HG03520 (cell line): ENCODE results near the gene RHOA.

Source experiments
- ATAC-seq: cut with Tn5 transposase; IDR thresholded peaks from one replicate; pipeline ENCODE4 v1.9.1; 2021; ENCODE audit warnings: mild to moderate bottlenecking, moderate library complexity; ENCODE audit not compliant: unreplicated experiment

RHOA gene

GRCh38 chr3:49411968-49412631 lies at the start of gene RHOA, which contains the start of gene TCTA:
Gene RHOA, minus strand, starts transcription at chr3:49411976. Its CDS starts 36,387 bp downstream, at chr3:49375589.
Gene TCTA, plus strand, starts transcription at chr3:49412423. Its CDS starts 4 bp downstream, at chr3:49412427.
- ATAC-seq, result peak; percentile 64

GRCh38 chr3:49460956-49461355 lies 49.2 kb upstream of the RHOA start:
- no peak for ATAC-seq

- ATAC-seq, result no peak
Observed at GRCh38 chr3:49460188-49460890, 48.6 kb upstream of the RHOA start.

GRCh38 chr3:49456466-49456865 lies 44.7 kb upstream of the RHOA start:
- no peak for ATAC-seq

GRCh38 chr3:49454898-49455681 lies 43.3 kb upstream of the RHOA start:
- no peak for ATAC-seq

- ATAC-seq, result no peak
Observed at GRCh38 chr3:49454458-49454857, 42.7 kb upstream of the RHOA start.

GRCh38 chr3:49453621-49454020 lies 41.8 kb upstream of the RHOA start:
- ATAC-seq, result no peak

- ATAC-seq, result no peak
Observed at GRCh38 chr3:49445391-49445790, 33.6 kb upstream of the RHOA start.

- no peak for ATAC-seq
Observed at GRCh38 chr3:49434731-49435130, 23.0 kb upstream of the RHOA start.

GRCh38 chr3:49428752-49429080 lies 16.9 kb upstream of the RHOA start:
- ATAC-seq, result no peak

- ATAC-seq, result no peak
Observed at GRCh38 chr3:49427586-49427985, 15.8 kb upstream of the RHOA start.

GRCh38 chr3:49424816-49425215 lies 13.0 kb upstream of the RHOA start:
- no peak for ATAC-seq

- ATAC-seq, result no peak
Observed at GRCh38 chr3:49422379-49423248, 10.8 kb upstream of the RHOA start, which contains the start of gene AMT. Gene AMT, minus strand, starts transcription at chr3:49422473. Its CDS starts 23 bp downstream, at chr3:49422450.

GRCh38 chr3:49421890-49422378 lies 10.2 kb upstream of the RHOA start:
- ATAC-seq, result no peak

- ATAC-seq, result no peak
Observed at GRCh38 chr3:49417516-49418120, 5.8 kb upstream of the RHOA start.

- no peak for ATAC-seq
Observed at GRCh38 chr3:49416867-49417266, 5.1 kb upstream of the RHOA start.

GRCh38 chr3:49415931-49416601 lies 4.3 kb upstream of the RHOA start:
- ATAC-seq, result no peak

GRCh38 chr3:49414753-49415152 lies 3.0 kb upstream of the RHOA start:
- no peak for ATAC-seq

- ATAC-seq, result no peak
Observed at GRCh38 chr3:49413338-49413734, 1.6 kb upstream of the RHOA start.
